H1 (cell line): ENCODE measurements around the gene VRK3. TPM values are rescaled to one million over a fixed set of nuclear protein-coding genes. Genes with fewer than 3 reads are reported as not detected.

Experiments used
- EP300 ChIP-seq, 2 experiments: IDR thresholded peaks; 1 replicate in 1 of 2; 2 replicates in 1 of 2; pipeline ENCODE4 v1.6.1; 2011 to 2012; ENCODE audit warnings: low read depth in 2 of 2, low read length in 2 of 2, mild to moderate bottlenecking in 2 of 2, borderline replicate concordance in 1 of 2, inconsistent platforms in 1 of 2, moderate library complexity in 1 of 2
- GTF2F1 ChIP-seq: IDR thresholded peaks from 2 replicates; pipeline ENCODE4 v1.6.1; 2012; ENCODE audit warnings: low read depth, low read length, improper control_type of control experiment, borderline replicate concordance
- SP4 ChIP-seq: IDR thresholded peaks from 2 replicates; pipeline ENCODE4 v1.6.1; 2012; ENCODE audit warnings: low read length, inconsistent platforms
- TBP ChIP-seq: IDR thresholded peaks from 2 replicates; pipeline ENCODE4 v1.6.1; 2011; ENCODE audit warnings: low read depth, low read length, improper control_type of control experiment
- polyA plus RNA-seq, 7 experiments: library from polyadenylated mRNA; depleted of rRNA in 3 of 7; stranded (reverse) in 5 of 7; unstranded in 2 of 7; fragments of >200 nt in 5 of 7; fragments of 200-250 nt in 2 of 7; gene quantifications; 1 replicate in 5 of 7; 2 replicates in 1 of 7; 4 replicates in 1 of 7; pipeline versions ENCODE4 v1.2.1 to v1.2.3, GENCODE V29; 2011 to 2013; ENCODE audit warnings: missing spikeins in 2 of 7, mixed read lengths in 2 of 7
- total RNA-seq: library from RNA; stranded (reverse); fragmentation: NEBNext Ultra II Directional; extraction: Animal tissue kit (Norgen Biotek cat#: 25700); gene quantifications from 2 replicates; pipeline ENCODE4 v1.2.1, GENCODE V29; 2021

Gene VRK3
- total and polyA plus RNA-seq, 2 of the 8 experiments (the other 6 are each of a cell fraction or from before 2014, with no cell fraction given), result 21.3 to 36.1 TPM

GRCh38 chr19:50046649-50047503 is 21.7 kb upstream of the VRK3 start (continued):
- TF ChIP-seq GTF2F1, result peak; percentile 32; the same call in 1 of the 2 replicates
- no peak for TF ChIP-seq EP300 (IDR thresholded peaks at IDR 0.05; ENCODE audit: borderline replicate concordance in 1 of 2, low read depth in 2 of 2, low read length in 2 of 2)
- TF ChIP-seq TBP, result no peak
- TF ChIP-seq SP4, result no peak
